ENCODE measurements around the gene MSI2.

DNA sequence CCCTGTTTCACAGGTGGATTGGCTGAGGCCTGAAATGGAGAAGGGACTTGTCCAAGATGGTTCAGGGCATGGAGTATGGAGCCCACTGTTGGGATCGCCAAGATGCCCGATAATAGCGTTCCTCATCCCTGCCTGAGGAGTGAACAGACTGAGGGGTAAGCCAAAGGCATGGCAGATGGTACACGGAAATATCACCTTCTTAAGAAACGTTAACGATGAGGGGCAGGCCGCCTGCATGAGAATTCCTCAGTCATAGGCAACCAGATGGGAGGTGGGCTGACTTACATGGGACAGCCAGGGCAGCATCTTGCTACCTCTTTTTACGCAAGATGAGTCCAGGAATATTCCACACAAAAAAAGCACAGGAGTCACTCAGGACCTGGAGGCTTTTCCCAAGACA is 300.7 kb downstream of the MSI2 start:
- TF ChIP-seq, protein P1, sequence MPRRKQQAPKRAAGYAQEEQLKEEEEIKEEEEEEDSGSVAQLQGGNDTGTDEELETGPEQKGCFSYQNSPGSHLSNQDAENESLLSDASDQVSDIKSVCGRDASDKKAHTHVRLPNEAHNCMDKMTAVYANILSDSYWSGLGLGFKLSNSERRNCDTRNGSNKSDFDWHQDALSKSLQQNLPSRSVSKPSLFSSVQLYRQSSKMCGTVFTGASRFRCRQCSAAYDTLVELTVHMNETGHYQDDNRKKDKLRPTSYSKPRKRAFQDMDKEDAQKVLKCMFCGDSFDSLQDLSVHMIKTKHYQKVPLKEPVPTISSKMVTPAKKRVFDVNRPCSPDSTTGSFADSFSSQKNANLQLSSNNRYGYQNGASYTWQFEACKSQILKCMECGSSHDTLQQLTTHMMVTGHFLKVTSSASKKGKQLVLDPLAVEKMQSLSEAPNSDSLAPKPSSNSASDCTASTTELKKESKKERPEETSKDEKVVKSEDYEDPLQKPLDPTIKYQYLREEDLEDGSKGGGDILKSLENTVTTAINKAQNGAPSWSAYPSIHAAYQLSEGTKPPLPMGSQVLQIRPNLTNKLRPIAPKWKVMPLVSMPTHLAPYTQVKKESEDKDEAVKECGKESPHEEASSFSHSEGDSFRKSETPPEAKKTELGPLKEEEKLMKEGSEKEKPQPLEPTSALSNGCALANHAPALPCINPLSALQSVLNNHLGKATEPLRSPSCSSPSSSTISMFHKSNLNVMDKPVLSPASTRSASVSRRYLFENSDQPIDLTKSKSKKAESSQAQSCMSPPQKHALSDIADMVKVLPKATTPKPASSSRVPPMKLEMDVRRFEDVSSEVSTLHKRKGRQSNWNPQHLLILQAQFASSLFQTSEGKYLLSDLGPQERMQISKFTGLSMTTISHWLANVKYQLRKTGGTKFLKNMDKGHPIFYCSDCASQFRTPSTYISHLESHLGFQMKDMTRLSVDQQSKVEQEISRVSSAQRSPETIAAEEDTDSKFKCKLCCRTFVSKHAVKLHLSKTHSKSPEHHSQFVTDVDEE (CRISPR knock-in tag; IDR thresholded peaks at IDR 0.05) = no peak
- TF ChIP-seq, protein P2, sequence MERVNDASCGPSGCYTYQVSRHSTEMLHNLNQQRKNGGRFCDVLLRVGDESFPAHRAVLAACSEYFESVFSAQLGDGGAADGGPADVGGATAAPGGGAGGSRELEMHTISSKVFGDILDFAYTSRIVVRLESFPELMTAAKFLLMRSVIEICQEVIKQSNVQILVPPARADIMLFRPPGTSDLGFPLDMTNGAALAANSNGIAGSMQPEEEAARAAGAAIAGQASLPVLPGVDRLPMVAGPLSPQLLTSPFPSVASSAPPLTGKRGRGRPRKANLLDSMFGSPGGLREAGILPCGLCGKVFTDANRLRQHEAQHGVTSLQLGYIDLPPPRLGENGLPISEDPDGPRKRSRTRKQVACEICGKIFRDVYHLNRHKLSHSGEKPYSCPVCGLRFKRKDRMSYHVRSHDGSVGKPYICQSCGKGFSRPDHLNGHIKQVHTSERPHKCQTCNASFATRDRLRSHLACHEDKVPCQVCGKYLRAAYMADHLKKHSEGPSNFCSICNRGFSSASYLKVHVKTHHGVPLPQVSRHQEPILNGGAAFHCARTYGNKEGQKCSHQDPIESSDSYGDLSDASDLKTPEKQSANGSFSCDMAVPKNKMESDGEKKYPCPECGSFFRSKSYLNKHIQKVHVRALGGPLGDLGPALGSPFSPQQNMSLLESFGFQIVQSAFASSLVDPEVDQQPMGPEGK (CRISPR knock-in tag; IDR thresholded peaks at IDR 0.05; ENCODE audit: borderline replicate concordance) = no peak
- TF ChIP-seq ESRRG (CRISPR knock-in tag; IDR thresholded peaks at IDR 0.05) (no peak), ZFP30 (CRISPR knock-in tag; IDR thresholded peaks at IDR 0.05) (no peak), PPARA (CRISPR knock-in tag; IDR thresholded peaks at IDR 0.05; ENCODE audit: borderline replicate concordance) (no peak), ARNTL (CRISPR knock-in tag; IDR thresholded peaks at IDR 0.05; ENCODE audit: borderline replicate concordance, low read depth) (no peak), OSR1 (CRISPR knock-in tag; IDR thresholded peaks at IDR 0.05) (no peak), SNAI2 (CRISPR knock-in tag; IDR thresholded peaks at IDR 0.05) (no peak), TOX (CRISPR knock-in tag; IDR thresholded peaks at IDR 0.05; ENCODE audit: borderline replicate concordance) (no peak), TCF4 (CRISPR knock-in tag; IDR thresholded peaks at IDR 0.05; ENCODE audit: borderline replicate concordance) (no peak)
- TF ChIP-seq, protein P3, sequence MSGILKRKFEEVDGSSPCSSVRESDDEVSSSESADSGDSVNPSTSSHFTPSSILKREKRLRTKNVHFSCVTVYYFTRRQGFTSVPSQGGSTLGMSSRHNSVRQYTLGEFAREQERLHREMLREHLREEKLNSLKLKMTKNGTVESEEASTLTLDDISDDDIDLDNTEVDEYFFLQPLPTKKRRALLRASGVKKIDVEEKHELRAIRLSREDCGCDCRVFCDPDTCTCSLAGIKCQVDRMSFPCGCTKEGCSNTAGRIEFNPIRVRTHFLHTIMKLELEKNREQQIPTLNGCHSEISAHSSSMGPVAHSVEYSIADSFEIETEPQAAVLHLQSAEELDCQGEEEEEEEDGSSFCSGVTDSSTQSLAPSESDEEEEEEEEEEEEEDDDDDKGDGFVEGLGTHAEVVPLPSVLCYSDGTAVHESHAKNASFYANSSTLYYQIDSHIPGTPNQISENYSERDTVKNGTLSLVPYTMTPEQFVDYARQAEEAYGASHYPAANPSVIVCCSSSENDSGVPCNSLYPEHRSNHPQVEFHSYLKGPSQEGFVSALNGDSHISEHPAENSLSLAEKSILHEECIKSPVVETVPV (CRISPR knock-in tag; IDR thresholded peaks at IDR 0.05) = no peak
- TF ChIP-seq, protein P4, sequence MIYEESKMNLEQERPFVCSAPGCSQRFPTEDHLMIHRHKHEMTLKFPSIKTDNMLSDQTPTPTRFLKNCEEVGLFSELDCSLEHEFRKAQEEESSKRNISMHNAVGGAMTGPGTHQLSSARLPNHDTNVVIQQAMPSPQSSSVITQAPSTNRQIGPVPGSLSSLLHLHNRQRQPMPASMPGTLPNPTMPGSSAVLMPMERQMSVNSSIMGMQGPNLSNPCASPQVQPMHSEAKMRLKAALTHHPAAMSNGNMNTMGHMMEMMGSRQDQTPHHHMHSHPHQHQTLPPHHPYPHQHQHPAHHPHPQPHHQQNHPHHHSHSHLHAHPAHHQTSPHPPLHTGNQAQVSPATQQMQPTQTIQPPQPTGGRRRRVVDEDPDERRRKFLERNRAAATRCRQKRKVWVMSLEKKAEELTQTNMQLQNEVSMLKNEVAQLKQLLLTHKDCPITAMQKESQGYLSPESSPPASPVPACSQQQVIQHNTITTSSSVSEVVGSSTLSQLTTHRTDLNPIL (CRISPR knock-in tag; IDR thresholded peaks at IDR 0.05; ENCODE audit: low read depth) = no peak
